PFSK-1 (cell line): ENCODE data around the gene NOL4L.

Experiments used
- FOXP2 ChIP-seq: optimal IDR thresholded peaks from 2 replicates; pipeline ENCODE3; 2011; ENCODE audit warnings: borderline replicate concordance, control low read depth, inconsistent platforms; ENCODE audit not compliant: insufficient read depth; ENCODE audit errors: extremely low read length, extremely low read depth
- POLR2AphosphoS5 ChIP-seq: IDR thresholded peaks from 2 replicates; pipeline ENCODE4 v1.6.1; 2012; ENCODE audit warnings: low read depth, mild to moderate bottlenecking, control low read depth, low read length, moderate library complexity
- REST ChIP-seq, 2 experiments: IDR thresholded peaks; 2 replicates each; pipeline versions ENCODE4 v1.6.1 to v1.8.0; 2011 to 2012; ENCODE audit warnings: low read depth in 2 of 2, low read length in 2 of 2, control low read depth in 1 of 2, inconsistent platforms in 1 of 2, mild to moderate bottlenecking in 1 of 2, moderate library complexity in 1 of 2; ENCODE audit not compliant: insufficient read depth in 1 of 2
- SIN3A ChIP-seq: IDR thresholded peaks from 2 replicates; pipeline ENCODE4 v1.6.1; 2012; ENCODE audit warnings: mild to moderate bottlenecking, low read length, moderate library complexity, borderline replicate concordance; ENCODE audit not compliant: insufficient read depth
- TAF1 ChIP-seq: IDR thresholded peaks from 2 replicates; pipeline ENCODE4 v1.6.1; 2012; ENCODE audit warnings: low read length, control low read depth, borderline replicate concordance; ENCODE audit not compliant: insufficient read depth

The NOL4L gene

GRCh38 chr20:32436142-32436861 lies 148.8 kb downstream of the NOL4L start:
- TF ChIP-seq SIN3A = no peak
- TF ChIP-seq POLR2AphosphoS5 = no peak
- no peak for TF ChIP-seq TAF1
- no peak for TF ChIP-seq FOXP2
- no peak for TF ChIP-seq REST (IDR thresholded peaks at IDR 0.05; ENCODE audit: insufficient read depth in 1 of 2, low read depth in 2 of 2, low read length in 2 of 2)

GRCh38 chr20:32435449-32436107 lies 149.6 kb downstream of the NOL4L start:
- TF ChIP-seq SIN3A (no peak), POLR2AphosphoS5 (no peak), FOXP2 (no peak), REST (IDR thresholded peaks at IDR 0.05; ENCODE audit: insufficient read depth in 1 of 2, low read depth in 2 of 2, low read length in 2 of 2) (no peak), TAF1 (no peak)

DNA sequence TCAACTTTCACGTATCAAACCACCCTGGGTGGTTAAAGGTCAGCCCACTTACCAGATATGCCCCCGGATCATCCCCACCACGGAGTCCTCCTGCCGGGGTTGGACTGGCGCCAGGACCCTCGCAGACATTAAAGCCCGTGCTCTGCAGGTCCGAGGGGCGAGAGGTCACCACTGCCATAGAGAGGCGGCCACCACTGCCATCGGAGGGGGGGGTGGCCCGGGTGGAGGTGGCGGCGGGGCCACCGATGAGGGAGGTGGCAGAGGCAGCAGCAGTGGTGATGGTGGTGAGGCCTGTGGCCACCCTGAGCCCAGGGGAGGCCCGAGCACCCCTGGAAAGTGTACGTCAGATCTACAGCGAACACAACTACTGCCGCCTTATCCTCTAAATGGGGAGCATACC lies 150.7 kb downstream of the NOL4L start:
- TF ChIP-seq REST (IDR thresholded peaks at IDR 0.05; ENCODE audit: insufficient read depth in 1 of 2, low read depth in 2 of 2, low read length in 2 of 2) (no peak), SIN3A (no peak), FOXP2 (no peak), TAF1 (no peak), POLR2AphosphoS5 (no peak)

GRCh38 chr20:32433311-32434021 lies 151.7 kb downstream of the NOL4L start:
- TF ChIP-seq POLR2AphosphoS5 = no peak
- TF ChIP-seq REST (IDR thresholded peaks at IDR 0.05; ENCODE audit: insufficient read depth in 1 of 2, low read depth in 2 of 2, low read length in 2 of 2) = no peak
- no peak for TF ChIP-seq FOXP2
- no peak for TF ChIP-seq SIN3A
- TF ChIP-seq TAF1 = no peak
